ENCODE measurements around the gene AP1M2. TPM values are rescaled to one million over a fixed set of nuclear protein-coding genes. Genes with fewer than 3 reads are reported as not detected.
A peak's percentile ranks its signal among the peaks of the same experiment; 100 is the strongest.

Gene AP1M2
- total and polyA plus RNA-seq, 10 donors: 0.09 to 2.1 (median 0.80) TPM; not detected in 1

DNA sequence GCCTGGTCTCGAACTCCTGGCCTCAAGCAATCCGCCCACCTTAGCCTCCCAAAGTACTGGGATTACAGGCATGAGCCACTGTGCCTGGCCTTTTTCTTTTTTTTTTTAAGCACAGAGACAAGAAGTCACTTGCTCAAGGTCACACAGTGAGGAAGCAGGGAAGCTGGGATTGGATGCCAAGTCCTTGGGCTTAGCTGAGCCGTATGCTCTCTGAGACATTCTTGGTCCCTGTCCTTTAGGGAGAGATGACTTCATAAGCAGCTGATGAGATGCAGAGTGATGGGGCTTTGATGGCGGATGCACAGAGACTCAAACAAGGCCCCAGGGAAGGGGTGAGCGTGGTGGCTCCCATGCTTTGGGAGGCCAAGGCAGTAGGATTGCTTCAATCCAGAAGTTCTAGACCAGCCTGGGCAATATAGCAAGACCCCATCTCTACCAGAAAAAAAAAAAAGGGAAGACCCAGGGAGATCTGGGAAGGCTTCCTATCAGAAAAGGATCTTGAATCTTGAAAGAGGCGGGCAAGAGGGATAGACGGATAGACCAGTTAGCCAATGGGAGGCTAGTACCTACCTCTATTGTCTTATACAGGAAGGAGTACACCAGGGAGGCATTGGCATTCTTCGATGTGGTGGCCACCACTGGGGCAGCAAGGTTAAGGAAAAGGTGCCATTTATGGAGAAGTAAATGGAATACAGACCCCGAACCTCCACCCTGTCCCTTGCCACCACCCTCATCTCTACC, 3.9 kb downstream of the AP1M2 start:
- TF ChIP-seq POLR2AphosphoS5 (IDR thresholded peaks at IDR 0.05) (no peak), POLR2A (IDR thresholded peaks at IDR 0.05) (no peak)
- TF ChIP-seq, protein P1, sequence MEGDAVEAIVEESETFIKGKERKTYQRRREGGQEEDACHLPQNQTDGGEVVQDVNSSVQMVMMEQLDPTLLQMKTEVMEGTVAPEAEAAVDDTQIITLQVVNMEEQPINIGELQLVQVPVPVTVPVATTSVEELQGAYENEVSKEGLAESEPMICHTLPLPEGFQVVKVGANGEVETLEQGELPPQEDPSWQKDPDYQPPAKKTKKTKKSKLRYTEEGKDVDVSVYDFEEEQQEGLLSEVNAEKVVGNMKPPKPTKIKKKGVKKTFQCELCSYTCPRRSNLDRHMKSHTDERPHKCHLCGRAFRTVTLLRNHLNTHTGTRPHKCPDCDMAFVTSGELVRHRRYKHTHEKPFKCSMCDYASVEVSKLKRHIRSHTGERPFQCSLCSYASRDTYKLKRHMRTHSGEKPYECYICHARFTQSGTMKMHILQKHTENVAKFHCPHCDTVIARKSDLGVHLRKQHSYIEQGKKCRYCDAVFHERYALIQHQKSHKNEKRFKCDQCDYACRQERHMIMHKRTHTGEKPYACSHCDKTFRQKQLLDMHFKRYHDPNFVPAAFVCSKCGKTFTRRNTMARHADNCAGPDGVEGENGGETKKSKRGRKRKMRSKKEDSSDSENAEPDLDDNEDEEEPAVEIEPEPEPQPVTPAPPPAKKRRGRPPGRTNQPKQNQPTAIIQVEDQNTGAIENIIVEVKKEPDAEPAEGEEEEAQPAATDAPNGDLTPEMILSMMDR (IDR thresholded peaks at IDR 0.05 in 8 of 11, conservative IDR thresholded peaks at IDR 0.05 in 3 of 11): no peak
- no peak for DNase-seq
- H3K36me3 ChIP-seq: no peaks in the 10 kb centered on the region
- no peak overlapping the region for H3K27ac ChIP-seq
- WGBS, 5 donors: 81 to 91% (median 85%) methylated on average over 9 of the region's 9 CpGs
- H3K9me3 ChIP-seq: no peaks in the 10 kb centered on the region
- peaks cover 0 to 8% (median 0%) of the 10 kb centered on the region in 7 donors for H3K27me3 ChIP-seq (replicated peaks in 1 of 7)
- intact Hi-C loops (cut with DNase I; ENCODE audit: low total_unique reads): loop anchor here (5.0 kb wide), 1 partner anchor 114 kb away; no protein-coding TSS in a partner anchor
- peaks cover 0 to 36% (median 13%) of the 10 kb centered on the region in 6 donors for H3K4me1 ChIP-seq
- no peak overlapping the region for H3K4me3 ChIP-seq

DNA sequence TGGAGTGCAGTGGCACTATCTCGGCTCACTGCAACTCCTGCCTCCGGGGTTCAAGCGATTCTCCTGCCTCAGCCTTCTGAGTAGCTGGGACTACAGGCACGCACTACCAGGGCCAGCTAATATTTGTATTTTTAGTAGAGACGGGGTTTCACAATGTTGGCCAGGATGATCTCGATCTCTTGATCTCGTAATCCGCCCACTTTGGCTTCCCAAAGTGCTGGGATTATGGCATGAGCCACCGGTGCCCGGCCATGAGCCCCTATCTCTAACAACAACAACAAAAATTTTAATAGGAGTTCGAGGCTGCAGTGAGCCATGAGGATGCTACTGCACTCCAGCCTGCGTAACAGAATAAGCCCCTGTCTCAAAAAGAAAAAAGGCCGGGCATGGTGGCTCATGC, 5.0 kb downstream of the AP1M2 start:
- Histone ChIP-seq H3K27ac (no peak overlapping the region), H3K9me3 (no peaks in the 10 kb centered on the region), H3K27me3 (replicated peaks in 1 of 7) (peaks cover 0 to 4% (median 0%) of the 10 kb centered on the region in 7 donors), H3K4me1 (peaks cover 0 to 36% (median 13%) of the 10 kb centered on the region in 6 donors), H3K4me3 (no peak overlapping the region), H3K36me3 (no peaks in the 10 kb centered on the region)
- intact Hi-C loops (cut with DNase I; ENCODE audit: low total_unique reads): loop anchor here (5.0 kb wide), 1 partner anchor 115 kb away; no protein-coding TSS in a partner anchor
- DNase-seq: no peak
- WGBS, 5 donors: 89 to 96% (median 92%) methylated on average over 13 of the region's 13 CpGs
- TF ChIP-seq, protein P1 (IDR thresholded peaks at IDR 0.05 in 8 of 11, conservative IDR thresholded peaks at IDR 0.05 in 3 of 11): no peak
- TF ChIP-seq POLR2AphosphoS5 (IDR thresholded peaks at IDR 0.05) (no peak), POLR2A (IDR thresholded peaks at IDR 0.05) (no peak)

DNA sequence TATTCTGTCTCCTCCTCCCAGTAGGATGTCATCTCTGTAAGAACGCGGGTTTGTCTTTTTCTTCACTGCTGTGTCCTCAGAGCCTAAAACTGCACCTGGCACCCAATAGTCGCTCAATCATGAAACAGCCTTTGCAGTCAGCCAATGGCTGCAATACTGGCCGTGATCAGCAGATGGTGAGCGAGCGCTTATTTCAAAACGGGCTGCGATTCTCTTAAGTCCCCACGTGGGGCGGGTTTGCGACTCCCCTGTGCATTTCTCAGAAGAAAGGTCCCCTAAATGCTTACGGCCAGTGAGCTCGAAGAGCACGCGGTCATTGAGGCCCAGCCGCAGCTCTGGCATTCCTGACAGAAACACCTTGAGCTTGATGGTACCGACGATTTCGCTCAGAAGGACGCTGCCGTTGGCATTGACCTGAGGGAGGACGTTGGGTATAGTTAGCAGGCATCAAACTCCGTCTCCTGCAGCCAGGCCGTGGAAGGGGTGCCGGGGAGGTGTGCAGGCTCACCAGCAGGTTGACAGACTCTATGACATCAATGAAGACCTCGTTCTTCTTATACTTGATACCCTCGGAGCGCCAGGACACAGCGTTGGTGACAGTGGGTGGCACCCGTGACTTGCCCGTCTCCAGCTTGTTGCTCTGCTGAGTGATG, 6.0 kb downstream of the AP1M2 start:
- H3K4me3 ChIP-seq: peak overlapping the region in 1 of 8 donors; percentile 45
- H3K4me1 ChIP-seq: peaks cover 0 to 36% (median 13%) of the 10 kb centered on the region in 6 donors
- WGBS, 5 donors: 26 to 37% (median 28%) methylated on average over 26 to 31 of the region's 31 CpGs
- H3K36me3 ChIP-seq: no peaks in the 10 kb centered on the region
- H3K9me3 ChIP-seq: no peaks in the 10 kb centered on the region
- TF ChIP-seq POLR2A (IDR thresholded peaks at IDR 0.05) (no peak), POLR2AphosphoS5 (IDR thresholded peaks at IDR 0.05) (peak; percentile 41 to 88 (median 64))
- TF ChIP-seq, protein P1 (IDR thresholded peaks at IDR 0.05 in 8 of 11, conservative IDR thresholded peaks at IDR 0.05 in 3 of 11): peak; percentile 96 to 99 (median 98)
- intact Hi-C loops (cut with DNase I; ENCODE audit: low total_unique reads): loop anchor here (1.0 to 5.0 kb wide), 2 partner anchors 63 to 116 kb away; no protein-coding TSS in a partner anchor
- DNase-seq: peak; percentile 95
- H3K27ac ChIP-seq: peak overlapping the region in 1 of 8 donors; percentile 22
- no peaks in the 10 kb centered on the region for H3K27me3 ChIP-seq (replicated peaks in 1 of 7)

DNA sequence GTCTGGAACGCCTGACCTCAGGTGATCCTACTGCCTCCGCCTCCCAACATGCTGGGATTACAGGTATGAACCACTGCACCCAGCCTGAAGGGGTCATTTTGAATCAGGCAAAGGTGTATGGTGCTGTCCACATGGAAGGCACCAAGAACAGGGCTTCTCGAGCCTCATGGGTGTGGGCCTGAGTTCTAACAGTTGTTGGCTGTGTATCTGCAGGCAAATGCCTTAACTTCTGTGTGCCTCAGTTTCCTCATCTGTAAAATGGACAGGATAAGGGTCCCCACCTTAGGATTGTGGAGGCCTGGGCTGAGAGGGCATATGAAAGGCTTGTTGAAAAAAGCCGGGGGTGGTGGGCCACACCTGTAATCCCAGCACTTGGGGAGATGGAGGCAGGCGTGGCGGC, 9.2 kb downstream of the AP1M2 start:
- H3K4me1 ChIP-seq: peaks cover 0 to 16% (median 8%) of the 10 kb centered on the region in 6 donors

More for the DNA sequence above, 9.2 kb downstream of the AP1M2 start:
- Histone ChIP-seq H3K27ac (no peak overlapping the region), H3K9me3 (no peaks in the 10 kb centered on the region), H3K36me3 (no peaks in the 10 kb centered on the region), H3K4me3 (no peak overlapping the region), H3K27me3 (replicated peaks in 1 of 7) (no peaks in the 10 kb centered on the region)
- WGBS, 5 donors: 78 to 98% (median 92%) methylated on average over 6 of the region's 6 CpGs
- TF ChIP-seq POLR2A (IDR thresholded peaks at IDR 0.05) (no peak), POLR2AphosphoS5 (IDR thresholded peaks at IDR 0.05) (no peak)
- TF ChIP-seq, protein P1 (IDR thresholded peaks at IDR 0.05 in 8 of 11, conservative IDR thresholded peaks at IDR 0.05 in 3 of 11): no peak
- intact Hi-C loops (cut with DNase I; ENCODE audit: low total_unique reads): loop anchor here (10.0 kb wide), 1 partner anchor 173 kb away; the partner anchor contains the start of gene CDC37
- DNase-seq: no peak
